AG08395 (cell line): ENCODE measurements around the gene NFYC.
"Not testable (repeated sequence)": the region's sequence is repeated elsewhere in the genome, so short reads cannot be mapped to it uniquely, and the experiment has no call there.

Experiments
- DNase-seq: peaks from one replicate; pipeline ENCODE4 v3.0.0; 2012; ENCODE audit warnings: mixed read lengths, low spot score

The NFYC gene

GRCh38 chr1:40665335-40666171, 26.0 kb upstream of the NFYC start, which contains the start of gene RIMS3:
Gene RIMS3 (minus strand): TSS chr1:40665682. CDS start chr1:40641925, 23,757 bp downstream.
- DNase-seq, result peak; percentile 92

DNA sequence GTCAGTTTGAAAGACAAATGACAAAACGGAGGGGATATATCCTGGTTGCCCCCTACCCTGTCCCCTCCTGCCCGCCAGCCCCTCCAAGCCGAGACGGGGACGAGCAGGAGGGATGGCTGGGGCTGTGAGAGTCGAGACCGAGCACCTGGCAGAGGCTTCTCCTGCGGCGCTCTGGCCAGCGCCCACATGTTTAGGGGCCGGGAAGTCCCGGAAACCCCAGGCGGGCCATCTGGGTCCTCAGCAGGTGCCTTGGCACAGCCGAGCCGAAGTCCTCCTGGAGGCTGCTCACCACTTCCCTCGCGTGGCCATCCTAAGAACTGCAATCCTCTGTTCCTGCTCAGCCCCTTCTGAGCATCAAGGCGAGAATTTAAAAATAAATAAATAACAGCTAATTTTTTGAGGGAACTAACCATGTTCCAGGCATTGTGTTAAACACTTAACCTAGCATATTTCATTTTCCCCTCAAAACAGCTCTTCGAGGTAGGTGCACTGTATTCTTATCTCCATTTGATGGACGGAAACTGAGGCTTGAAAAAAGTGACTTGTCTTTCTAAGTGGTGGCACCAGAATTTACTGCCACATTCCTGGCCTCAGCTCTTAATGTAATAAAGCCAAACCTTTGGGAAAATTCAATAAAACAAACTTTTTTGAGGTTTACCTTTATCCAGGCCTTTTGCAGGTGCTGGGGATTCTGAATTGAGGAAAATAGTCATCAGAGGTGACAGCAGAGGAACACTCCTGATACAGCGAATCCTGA, 22.6 kb upstream of the NFYC start:
- DNase-seq, result peak; percentile 79

DNA sequence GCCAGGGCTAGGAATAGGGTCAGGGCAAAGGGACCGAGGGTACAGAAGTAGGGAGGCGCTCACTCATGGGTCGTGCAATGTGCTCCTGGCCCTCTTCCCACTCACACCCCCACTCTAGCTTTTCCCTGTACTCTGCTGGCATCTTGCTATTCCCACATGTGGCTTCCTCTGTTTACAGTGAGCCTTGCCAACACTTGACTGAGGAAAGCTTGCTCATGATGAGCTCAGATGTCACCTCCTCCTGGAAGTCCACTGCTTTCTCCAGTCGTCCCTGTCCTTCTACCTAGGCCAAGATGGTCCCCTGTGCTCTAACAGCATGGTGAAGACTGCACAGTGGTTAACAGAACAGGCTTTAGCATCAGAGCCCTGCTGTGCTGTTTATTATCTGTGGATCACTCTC, 18.1 kb upstream of the NFYC start:
- DNase-seq, result no peak

DNA sequence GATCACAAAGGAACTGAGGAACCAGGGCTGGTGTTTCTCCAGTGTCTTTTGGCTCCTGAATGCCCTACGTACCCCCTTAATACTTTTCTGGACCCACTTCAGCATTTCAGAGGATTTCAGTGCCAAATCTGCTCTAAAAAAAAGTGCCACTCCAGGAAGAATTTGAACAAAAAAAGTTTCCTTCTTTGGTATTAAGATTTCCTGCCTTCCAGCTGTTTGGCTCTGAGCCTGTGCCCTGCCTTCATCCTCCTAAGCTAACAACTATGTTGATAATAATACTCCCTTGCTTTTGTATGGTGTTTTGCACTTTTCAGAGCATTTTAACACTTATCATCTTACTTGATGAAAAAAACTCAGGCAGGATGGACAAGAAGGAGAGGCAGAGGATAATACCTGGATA, 15.0 kb upstream of the NFYC start:
- no peak for DNase-seq

- no peak for DNase-seq
These were observed 12.1 kb upstream of the NFYC start for GRCh38 chr1:40679165-40679953.

DNA sequence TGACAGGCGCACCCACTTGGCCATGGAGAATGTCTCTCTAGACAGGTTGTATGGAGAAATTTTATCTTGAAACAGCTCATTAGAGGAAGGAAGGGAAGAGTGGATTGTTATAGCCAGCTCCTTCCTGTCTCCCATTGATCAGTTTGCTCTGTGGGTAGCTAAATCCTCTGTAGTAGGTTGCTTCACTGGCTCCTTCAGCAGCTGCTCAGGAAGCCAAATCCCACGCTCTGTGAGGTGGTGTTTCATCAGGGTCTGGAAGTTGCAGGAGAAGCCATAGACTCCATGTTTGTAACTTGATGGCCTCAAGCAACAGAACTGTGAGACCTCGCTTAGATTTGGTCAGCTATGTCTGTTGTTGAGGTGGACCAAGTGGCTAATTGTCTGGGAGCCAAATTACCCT, 6.8 kb upstream of the NFYC start:
- no peak for DNase-seq

DNA sequence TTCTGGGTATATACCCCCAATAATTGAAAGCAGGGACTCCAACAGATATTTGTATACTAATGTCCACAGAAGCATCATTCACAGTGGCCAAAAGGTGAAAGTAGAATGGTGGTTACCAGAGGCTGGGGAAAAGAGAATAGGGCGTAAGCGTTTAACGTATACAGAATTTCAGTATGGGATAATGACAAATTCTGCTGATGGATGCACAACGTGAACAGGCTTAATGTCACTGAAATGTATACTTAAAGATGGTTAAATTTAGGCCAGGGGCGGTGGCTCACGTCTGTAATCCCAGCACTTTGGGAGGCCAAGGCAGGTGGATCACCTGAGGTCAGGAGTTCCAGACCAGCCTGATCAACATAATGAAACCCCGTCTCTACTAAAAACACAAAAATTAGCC, 4.4 kb upstream of the NFYC start:
- DNase-seq, result no peak

DNA sequence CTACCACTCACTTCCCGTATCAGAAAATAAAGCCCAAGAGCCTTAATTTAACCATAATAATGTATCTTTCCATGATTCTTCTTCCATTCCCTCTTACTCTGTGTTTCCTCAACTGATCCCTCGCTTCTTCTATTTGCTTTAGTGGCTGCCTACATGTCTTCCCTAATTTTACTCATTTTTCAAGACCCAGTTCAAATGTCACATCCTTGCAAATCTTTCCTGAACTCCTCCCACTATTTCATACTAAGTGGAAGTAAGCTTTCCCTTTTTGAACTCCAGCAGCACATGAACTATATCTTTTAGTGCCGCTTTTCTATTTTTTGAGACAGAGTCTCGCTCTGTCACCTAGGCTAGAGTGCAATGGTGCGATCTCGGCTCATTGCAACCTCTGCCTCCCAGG, 3.8 kb upstream of the NFYC start:
- no peak for DNase-seq

GRCh38 chr1:40689737-40690136, 1.8 kb upstream of the NFYC start:
- DNase-seq, result no peak

DNA sequence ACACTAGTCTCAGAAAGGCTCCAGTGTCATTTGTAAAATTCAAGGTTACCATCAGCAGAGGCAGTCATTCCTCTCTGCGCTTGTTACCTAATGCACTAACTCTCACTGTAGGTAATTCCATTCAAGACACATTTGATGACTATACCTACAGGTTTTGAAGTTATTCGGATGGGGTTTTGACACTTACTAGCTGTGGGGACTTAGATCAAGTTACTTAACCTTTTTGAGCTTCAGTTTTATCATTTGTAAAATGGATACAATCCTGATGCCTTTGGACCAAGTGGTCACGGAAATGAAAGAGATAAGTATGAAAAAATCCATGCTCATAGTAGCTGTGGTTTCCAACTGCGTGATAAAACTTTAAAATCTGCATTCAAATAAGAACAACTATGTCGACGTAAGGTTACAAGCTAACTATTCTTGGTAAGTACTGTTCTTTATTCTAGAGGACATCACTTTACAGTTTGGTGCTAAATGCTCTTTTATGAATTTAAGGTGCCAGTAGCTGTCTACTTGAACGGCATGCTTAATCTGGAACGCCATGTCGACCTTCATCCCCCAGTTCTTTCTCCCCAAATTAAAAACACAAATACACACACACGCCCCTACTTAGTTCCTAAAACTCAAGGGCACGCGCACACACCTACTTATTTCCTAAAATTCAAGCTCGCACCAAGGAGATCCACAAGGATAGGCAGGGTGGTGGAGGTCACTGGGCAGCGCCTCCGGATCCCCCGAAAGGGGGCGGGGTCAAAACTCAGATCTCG, 550 bp upstream of the NFYC start:
- no peak for DNase-seq

DNA sequence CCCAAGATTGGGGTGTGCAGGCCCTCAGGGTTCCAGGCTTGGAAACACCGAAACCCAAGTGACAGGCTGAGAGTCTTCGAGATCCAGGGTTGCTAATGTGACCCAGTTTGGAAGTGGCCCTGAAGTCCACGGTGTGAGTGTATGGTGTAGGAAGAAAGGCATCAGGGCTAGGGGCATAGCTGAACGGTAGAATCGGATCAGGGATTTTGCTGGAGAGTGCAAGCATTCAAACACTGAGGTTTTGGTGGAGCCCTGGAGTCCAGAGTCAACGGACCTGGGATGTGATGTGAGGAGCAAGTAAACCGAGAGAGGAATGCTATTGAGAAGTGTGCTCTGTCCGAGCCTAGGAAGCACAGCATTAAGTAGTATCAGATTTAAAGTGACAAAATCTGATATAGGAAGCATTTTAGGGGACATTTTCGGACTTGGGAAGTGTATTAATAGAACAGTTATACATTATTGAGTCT, 958 bp downstream of the NFYC start:
- peak; percentile 17 for DNase-seq

GRCh38 chr1:40693425-40693824, 1.9 kb downstream of the NFYC start:
- DNase-seq, result no peak

GRCh38 chr1:40694353-40694874, 2.9 kb downstream of the NFYC start:
- no peak for DNase-seq

- no peak for DNase-seq
These were observed 4.8 kb downstream of the NFYC start for GRCh38 chr1:40696294-40696693.

DNA sequence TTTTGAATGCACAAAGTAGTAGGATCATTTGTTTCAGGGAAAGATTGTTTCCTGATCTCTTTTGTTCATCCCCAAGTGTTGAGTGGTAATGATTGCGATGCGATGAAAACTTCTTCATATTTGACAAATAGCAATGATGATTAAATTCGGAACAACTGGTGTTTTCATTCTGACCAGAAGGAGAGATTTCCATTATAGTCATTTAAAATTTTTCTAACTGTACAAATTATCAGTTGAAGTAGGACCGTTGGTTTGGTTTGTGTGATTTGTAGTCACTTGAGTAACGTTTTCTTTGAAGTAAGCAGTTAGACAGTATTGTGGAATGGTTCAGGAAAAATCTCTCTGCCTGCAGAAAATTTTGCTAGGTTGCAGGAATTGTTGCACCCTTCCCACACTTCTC, 5.9 kb downstream of the NFYC start:
- no peak for DNase-seq

DNA sequence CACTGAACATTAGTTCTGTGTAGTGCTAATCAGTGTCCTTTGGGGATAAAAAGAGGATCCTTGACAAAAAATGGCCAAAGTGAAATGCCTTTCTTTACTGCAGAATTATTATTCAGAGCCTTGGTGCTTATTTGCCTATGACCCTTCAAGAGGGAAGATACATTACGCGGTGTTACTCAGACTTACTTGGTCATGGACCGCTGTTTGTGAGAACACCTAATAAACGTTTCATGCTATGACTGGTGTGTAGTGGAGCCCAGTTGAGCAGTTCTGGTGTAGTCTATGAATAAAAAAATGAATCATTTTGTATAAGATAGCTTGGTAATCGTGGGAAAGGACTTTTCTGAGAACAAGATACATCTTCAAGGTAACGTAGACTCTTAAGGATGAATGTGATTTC, 8.3 kb downstream of the NFYC start:
- no peak for DNase-seq

DNA sequence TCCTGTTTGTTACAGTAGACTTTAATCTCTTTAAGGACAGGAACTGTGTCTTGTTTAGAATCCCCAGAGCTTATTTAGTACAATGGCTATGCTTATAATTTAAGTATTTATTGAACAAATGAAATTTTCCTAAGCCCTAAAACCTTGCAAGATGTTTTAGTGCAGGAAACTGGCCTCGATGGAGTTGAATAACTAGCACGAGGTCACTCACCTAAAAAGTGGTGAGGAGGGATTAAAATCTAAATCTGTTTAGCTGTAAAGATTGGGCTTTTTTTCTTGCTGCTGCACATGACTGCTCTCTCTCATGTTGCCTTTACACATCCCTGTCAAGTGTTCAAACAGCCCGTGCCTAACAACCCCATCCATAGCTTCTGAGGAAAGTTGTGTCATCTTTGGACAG, 10.2 kb downstream of the NFYC start:
- no peak for DNase-seq

DNA sequence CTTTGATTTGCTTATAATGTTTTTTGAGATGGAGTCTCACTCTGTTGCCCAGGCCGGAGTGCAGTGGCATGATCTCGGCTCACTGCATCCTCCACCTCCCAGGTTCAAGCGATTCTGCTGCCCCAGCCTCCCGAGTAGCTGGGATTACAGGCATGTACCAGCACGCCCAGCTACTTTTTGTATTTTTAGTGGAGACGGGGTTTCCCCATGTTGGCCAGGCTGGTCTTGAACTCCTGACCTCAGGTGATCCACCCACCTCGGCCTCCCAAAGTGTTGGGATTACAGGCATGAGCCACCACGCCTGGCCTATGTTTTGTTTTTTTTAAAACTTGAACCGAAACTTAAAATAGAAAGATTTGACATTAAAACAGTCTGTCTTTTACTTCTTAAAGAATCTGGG, 11.3 kb downstream of the NFYC start:
- not testable (repeated sequence) for DNase-seq

GRCh38 chr1:40703316-40703715, 11.8 kb downstream of the NFYC start:
- DNase-seq, result peak; percentile 75

DNA sequence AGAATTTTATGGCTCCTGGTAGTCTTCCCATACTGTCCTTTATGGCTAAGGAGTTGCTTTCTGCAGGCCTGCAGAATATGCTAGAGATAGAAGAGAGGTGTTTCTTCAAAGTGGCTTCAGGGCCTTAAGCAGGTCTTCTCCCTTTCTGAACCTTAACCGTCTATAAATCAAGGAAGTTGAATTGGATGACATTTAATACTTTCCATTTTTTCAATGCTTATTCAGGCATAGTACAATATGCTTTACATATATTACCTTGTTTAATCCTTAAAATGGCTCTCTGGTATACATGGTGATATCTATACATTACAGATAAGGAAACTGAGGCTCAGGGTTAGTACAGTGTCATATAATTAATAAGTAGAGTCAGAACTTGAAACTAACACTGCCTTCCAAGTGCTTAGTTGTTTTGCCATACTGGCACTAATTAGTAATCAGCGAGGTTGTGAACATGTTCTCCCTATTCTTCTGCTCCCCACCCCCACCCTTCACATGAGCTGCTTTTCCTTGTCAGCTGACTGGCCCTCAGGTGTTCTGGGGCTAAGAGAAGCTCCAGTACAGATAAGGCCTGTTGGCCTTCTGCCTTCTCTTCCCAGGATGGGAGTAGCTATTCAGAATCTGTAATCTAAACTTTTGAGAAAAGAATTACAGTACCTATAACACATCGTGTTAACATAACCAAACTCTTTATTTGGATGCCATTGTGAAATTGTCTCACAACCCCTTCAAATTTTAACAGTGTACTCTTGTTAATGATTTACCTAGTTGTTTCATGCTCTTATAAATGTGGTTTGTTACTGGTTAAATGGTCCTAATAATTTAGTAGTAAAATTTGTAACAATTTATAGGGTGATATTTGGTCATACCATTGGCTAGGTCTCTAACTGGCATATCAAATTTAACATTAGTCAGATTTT, 13.6 kb downstream of the NFYC start:
- DNase-seq, result no peak
